Measurements from ENCODE around the gene PPIF. TPM values are rescaled to one million over a fixed set of nuclear protein-coding genes. Genes with fewer than 3 reads are reported as not detected.

The PPIF gene
- total RNA-seq, 1 experiment from 2014 or later: 80.9 TPM

DNA sequence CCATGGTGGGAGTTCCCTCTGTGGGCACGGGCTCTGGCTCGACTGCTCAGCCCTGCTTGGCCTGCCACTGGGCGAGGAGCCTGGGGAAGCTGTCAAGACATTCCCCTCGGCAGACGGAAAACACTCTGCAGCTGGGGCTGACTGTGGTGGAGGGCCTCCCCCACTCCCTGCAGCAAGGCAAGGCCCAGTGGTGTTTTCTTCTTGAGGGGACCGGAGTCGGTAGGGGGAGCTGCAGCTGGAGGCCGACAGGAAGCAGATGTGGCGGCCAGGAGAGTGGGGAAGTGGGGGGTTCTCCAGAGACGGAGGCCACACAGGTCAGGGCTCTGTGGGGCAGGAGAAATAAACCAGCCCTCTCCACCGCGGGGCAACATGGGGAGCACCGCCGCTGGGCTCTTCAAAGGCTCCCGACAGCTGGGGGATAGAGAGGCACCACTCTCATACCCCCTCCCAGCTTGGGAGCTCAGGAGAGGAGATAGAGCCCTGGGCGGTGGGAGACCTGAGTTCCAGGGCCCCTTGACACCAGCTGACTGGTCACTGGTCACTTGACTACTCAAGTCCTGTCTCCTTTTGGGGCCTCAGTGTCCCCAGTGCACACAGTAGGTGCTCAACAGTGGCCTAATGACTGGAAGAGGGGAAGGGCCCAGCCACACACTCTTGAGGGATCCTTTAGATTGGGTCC lies 43.4 kb downstream of the PPIF start:
- Mint-ChIP-seq H3K4me1 (no peaks in the 10 kb centered on the region), H3K9me3 (no peaks in the 10 kb centered on the region), H3K27me3 (ENCODE audit: low read depth) (no peaks in the 10 kb centered on the region; the same call in 1 of the 2 replicates), H3K36me3 (no peaks in the 10 kb centered on the region), H3K4me3 (no peak overlapping the region), H3K27ac (no peak overlapping the region)
- TF ChIP-seq, protein P1, sequence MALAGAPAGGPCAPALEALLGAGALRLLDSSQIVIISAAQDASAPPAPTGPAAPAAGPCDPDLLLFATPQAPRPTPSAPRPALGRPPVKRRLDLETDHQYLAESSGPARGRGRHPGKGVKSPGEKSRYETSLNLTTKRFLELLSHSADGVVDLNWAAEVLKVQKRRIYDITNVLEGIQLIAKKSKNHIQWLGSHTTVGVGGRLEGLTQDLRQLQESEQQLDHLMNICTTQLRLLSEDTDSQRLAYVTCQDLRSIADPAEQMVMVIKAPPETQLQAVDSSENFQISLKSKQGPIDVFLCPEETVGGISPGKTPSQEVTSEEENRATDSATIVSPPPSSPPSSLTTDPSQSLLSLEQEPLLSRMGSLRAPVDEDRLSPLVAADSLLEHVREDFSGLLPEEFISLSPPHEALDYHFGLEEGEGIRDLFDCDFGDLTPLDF (CRISPR knock-in tag; IDR thresholded peaks at IDR 0.05): no peak
- TF ChIP-seq ZNF219 (CRISPR knock-in tag; IDR thresholded peaks at IDR 0.05; ENCODE audit: borderline replicate concordance) (no peak), ZSCAN18 (CRISPR knock-in tag; IDR thresholded peaks at IDR 0.05) (no peak), CBFB (CRISPR knock-in tag; IDR thresholded peaks at IDR 0.05; ENCODE audit: low read depth) (no peak), HMGA2 (CRISPR knock-in tag; IDR thresholded peaks at IDR 0.05) (no peak), KAT7 (CRISPR knock-in tag; IDR thresholded peaks at IDR 0.05; ENCODE audit: borderline replicate concordance) (no peak), ERG (CRISPR knock-in tag; IDR thresholded peaks at IDR 0.05) (no peak), MXD4 (CRISPR knock-in tag; IDR thresholded peaks at IDR 0.05; ENCODE audit: borderline replicate concordance) (no peak), NR3C1 (CRISPR knock-in tag; conservative IDR thresholded peaks at IDR 0.05; ENCODE audit: low read depth) (no peak), RELA (CRISPR knock-in tag; IDR thresholded peaks at IDR 0.05; ENCODE audit: borderline replicate concordance) (no peak), AR (CRISPR knock-in tag; IDR thresholded peaks at IDR 0.05) (no peak), SOX15 (CRISPR knock-in tag; IDR thresholded peaks at IDR 0.05) (no peak), SP1 (CRISPR knock-in tag; conservative IDR thresholded peaks at IDR 0.05) (no peak), ZNF121 (CRISPR knock-in tag; IDR thresholded peaks at IDR 0.05) (no peak), ELF4 (CRISPR knock-in tag; IDR thresholded peaks at IDR 0.05; ENCODE audit: low read depth) (no peak)
- TF ChIP-seq, protein P2, sequence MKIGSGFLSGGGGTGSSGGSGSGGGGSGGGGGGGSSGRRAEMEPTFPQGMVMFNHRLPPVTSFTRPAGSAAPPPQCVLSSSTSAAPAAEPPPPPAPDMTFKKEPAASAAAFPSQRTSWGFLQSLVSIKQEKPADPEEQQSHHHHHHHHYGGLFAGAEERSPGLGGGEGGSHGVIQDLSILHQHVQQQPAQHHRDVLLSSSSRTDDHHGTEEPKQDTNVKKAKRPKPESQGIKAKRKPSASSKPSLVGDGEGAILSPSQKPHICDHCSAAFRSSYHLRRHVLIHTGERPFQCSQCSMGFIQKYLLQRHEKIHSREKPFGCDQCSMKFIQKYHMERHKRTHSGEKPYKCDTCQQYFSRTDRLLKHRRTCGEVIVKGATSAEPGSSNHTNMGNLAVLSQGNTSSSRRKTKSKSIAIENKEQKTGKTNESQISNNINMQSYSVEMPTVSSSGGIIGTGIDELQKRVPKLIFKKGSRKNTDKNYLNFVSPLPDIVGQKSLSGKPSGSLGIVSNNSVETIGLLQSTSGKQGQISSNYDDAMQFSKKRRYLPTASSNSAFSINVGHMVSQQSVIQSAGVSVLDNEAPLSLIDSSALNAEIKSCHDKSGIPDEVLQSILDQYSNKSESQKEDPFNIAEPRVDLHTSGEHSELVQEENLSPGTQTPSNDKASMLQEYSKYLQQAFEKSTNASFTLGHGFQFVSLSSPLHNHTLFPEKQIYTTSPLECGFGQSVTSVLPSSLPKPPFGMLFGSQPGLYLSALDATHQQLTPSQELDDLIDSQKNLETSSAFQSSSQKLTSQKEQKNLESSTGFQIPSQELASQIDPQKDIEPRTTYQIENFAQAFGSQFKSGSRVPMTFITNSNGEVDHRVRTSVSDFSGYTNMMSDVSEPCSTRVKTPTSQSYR (CRISPR knock-in tag; IDR thresholded peaks at IDR 0.05): no peak
- TF ChIP-seq, protein P3, sequence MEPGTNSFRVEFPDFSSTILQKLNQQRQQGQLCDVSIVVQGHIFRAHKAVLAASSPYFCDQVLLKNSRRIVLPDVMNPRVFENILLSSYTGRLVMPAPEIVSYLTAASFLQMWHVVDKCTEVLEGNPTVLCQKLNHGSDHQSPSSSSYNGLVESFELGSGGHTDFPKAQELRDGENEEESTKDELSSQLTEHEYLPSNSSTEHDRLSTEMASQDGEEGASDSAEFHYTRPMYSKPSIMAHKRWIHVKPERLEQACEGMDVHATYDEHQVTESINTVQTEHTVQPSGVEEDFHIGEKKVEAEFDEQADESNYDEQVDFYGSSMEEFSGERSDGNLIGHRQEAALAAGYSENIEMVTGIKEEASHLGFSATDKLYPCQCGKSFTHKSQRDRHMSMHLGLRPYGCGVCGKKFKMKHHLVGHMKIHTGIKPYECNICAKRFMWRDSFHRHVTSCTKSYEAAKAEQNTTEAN (CRISPR knock-in tag; IDR thresholded peaks at IDR 0.05): no peak
- TF ChIP-seq, protein P4, sequence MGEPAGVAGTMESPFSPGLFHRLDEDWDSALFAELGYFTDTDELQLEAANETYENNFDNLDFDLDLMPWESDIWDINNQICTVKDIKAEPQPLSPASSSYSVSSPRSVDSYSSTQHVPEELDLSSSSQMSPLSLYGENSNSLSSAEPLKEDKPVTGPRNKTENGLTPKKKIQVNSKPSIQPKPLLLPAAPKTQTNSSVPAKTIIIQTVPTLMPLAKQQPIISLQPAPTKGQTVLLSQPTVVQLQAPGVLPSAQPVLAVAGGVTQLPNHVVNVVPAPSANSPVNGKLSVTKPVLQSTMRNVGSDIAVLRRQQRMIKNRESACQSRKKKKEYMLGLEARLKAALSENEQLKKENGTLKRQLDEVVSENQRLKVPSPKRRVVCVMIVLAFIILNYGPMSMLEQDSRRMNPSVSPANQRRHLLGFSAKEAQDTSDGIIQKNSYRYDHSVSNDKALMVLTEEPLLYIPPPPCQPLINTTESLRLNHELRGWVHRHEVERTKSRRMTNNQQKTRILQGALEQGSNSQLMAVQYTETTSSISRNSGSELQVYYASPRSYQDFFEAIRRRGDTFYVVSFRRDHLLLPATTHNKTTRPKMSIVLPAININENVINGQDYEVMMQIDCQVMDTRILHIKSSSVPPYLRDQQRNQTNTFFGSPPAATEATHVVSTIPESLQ (CRISPR knock-in tag; IDR thresholded peaks at IDR 0.05): no peak
- ATAC-seq (peak; percentile 18; the same call in 1 of the 2 replicates), DNase-seq (ENCODE audit: low spot score) (peak; percentile 10)
- POLR2A ChIA-PET: no interaction called here
- CTCF ChIA-PET: interaction anchor here (0.8 to 2.1 kb wide), 11 partner anchors 8 to 97 kb away, joined by 3 to 9 read pairs (median 5); partner anchors contain the start of genes PPIF and ZCCHC24

Measured in WTC11 (cell line).